HepG2 (cell line): ENCODE results near the gene VGF. TPM values are rescaled to one million over a fixed set of nuclear protein-coding genes. Genes with fewer than 3 reads are reported as not detected.

ENCODE experiments used
- AHDC1 ChIP-seq: sonication (generic); formaldehyde crosslinking; IDR thresholded peaks from 2 replicates; pipeline ENCODE4 v1.5.1; 2020; ENCODE audit warnings: mild to moderate bottlenecking, missing genetic modification reagents, borderline replicate concordance
- CEBPG ChIP-seq: IDR thresholded peaks from 2 replicates; pipeline ENCODE4 v1.6.1; 2016
- FOXA3 ChIP-seq: IDR thresholded peaks from 2 replicates; pipeline ENCODE4 v1.6.1; 2016; ENCODE audit warnings: missing genetic modification reagents, missing compliant biosample characterization
- JUNB ChIP-seq: sonication (generic); formaldehyde crosslinking; IDR thresholded peaks from 2 replicates; pipeline ENCODE4 v1.8.0; 2022; ENCODE audit warnings: missing genetic modification reagents, mild to moderate bottlenecking, borderline replicate concordance
- MBNL3 ChIP-seq: fragments of 250-450 bp; sonication (Bioruptor Pico); conservative IDR thresholded peaks from 2 replicates; pipeline ENCODE4 v1.8.0; 2022; ENCODE audit warnings: mild to moderate bottlenecking, inconsistent platforms
- POGZ ChIP-seq: sonication (generic); formaldehyde crosslinking; IDR thresholded peaks from 2 replicates; pipeline ENCODE4 v1.4.0; 2020; ENCODE audit warnings: mild to moderate bottlenecking, missing genetic modification reagents
- SALL1 ChIP-seq: sonication (generic); formaldehyde crosslinking; IDR thresholded peaks from 2 replicates; pipeline ENCODE4 v1.8.0; 2022; ENCODE audit warnings: mild to moderate bottlenecking, missing genetic modification reagents
- SUZ12 ChIP-seq: fragments of 150-350 bp; IDR thresholded peaks from 2 replicates; pipeline ENCODE4 v1.6.1; 2014; ENCODE audit warnings: low read depth, low read length
- XRCC5 ChIP-seq: fragments of 200-400 bp; formaldehyde crosslinking; optimal IDR thresholded peaks from 2 replicates; pipeline ENCODE3; 2017; ENCODE audit warnings: mild to moderate bottlenecking, low read length
- ZNF143 ChIP-seq: sonication (generic); formaldehyde crosslinking; IDR thresholded peaks from 2 replicates; pipeline ENCODE4 v1.4.0; 2020; ENCODE audit warnings: missing genetic modification reagents
- ZNF510 ChIP-seq: sonication (generic); formaldehyde crosslinking; IDR thresholded peaks from 2 replicates; pipeline ENCODE4 v1.4.0; 2020; ENCODE audit warnings: low read depth, mild to moderate bottlenecking, missing genetic modification reagents
- ZNF710 ChIP-seq: sonication (generic); formaldehyde crosslinking; IDR thresholded peaks from 2 replicates; pipeline ENCODE4 v1.5.0; 2020; ENCODE audit warnings: mild to moderate bottlenecking, missing genetic modification reagents, borderline replicate concordance
- ZNF770 ChIP-seq: sonication (generic); formaldehyde crosslinking; IDR thresholded peaks from 2 replicates; pipeline ENCODE4 v1.5.0; 2020; ENCODE audit warnings: mild to moderate bottlenecking, missing genetic modification reagents
- polyA plus RNA-seq, 8 experiments: library from polyadenylated mRNA; depleted of rRNA in 3 of 8; stranded (reverse) in 7 of 8; unstranded in 1 of 8; fragments of >200 nt; fragmentation: Illumina TruSeq in 4 of 8; extraction: Trizol in 4 of 8; gene quantifications; 2 replicates each; pipeline versions ENCODE4 v1.2.1 to v1.2.3, GENCODE V29; 2011 to 2016; ENCODE audit warnings: low read depth in 4 of 8, missing spikeins in 1 of 8, mixed read lengths in 1 of 8; ENCODE audit not compliant: insufficient read depth in 1 of 8
- total RNA-seq, 5 experiments: library from RNA; depleted of rRNA; stranded (reverse); fragments of >200 nt; fragmentation: Illumina TruSeq; extraction: Trizol; gene quantifications; 2 replicates each; pipeline ENCODE4 v1.2.3, GENCODE V29; 2016; ENCODE audit warnings: low read depth in 1 of 5

Gene VGF
- total and polyA plus RNA-seq, 2 of the 13 experiments (the other 11 are each of a cell fraction or from before 2014, with no cell fraction given), result 0.12 to 0.46 TPM

GRCh38 chr7:101121991-101122932 is 43.1 kb downstream of the VGF start (continued):
- peak; percentile 45; the same call in 1 of the 2 replicates for TF ChIP-seq ZNF770 (CRISPR knock-in tag)
- peak; percentile 75; the same call in 1 of the 2 replicates for TF ChIP-seq ZNF710 (CRISPR knock-in tag)
- TF ChIP-seq XRCC5, result peak; percentile 72
- 0 out of 2 replicates have a peak, but pooled peaks have one; percentile 9 for TF ChIP-seq ZNF510
- peak; percentile 88 for TF ChIP-seq CEBPG (CRISPR knock-in tag)
- peak; percentile 34; the same call in 1 of the 2 replicates for TF ChIP-seq AHDC1
- 0 out of 2 replicates have a peak, but pooled peaks have one; percentile 10 for TF ChIP-seq SUZ12
- TF ChIP-seq ZNF143 (CRISPR knock-in tag), result peak; percentile 80
- TF ChIP-seq POGZ, result peak; percentile 42; the same call in 1 of the 2 replicates
- peak; percentile 79 for TF ChIP-seq SALL1 (CRISPR knock-in tag)
- no peak for TF ChIP-seq MBNL3 (CRISPR knock-in tag)
- peak; percentile 54; the same call in 1 of the 2 replicates for TF ChIP-seq JUNB
- peak; percentile 85 for TF ChIP-seq FOXA3 (CRISPR knock-in tag)
